Measurements from ENCODE around the gene HDAC9.

DNA sequence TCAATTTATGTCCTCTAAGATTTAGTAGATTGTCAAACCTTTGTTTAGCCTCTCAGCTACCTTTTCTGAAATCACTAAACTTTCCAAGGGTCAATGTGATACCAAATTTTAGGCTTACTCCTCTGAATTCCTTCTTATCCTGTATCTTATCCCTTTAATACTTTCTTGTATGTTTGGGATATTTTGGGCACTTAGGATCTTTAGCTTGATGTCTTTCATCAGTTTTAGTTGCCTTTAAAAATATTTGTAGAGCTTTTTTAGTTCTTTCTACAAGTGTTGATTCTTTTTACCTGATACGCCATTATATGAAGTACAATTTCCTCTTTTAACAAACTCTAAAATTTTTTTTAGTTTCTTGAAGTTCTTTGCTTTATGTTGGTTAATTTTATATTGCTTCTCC, 30.7 kb upstream of the HDAC9 start:
- no peak for TF ChIP-seq POLR2A (IDR thresholded peaks at IDR 0.05)
- TF ChIP-seq, protein P1, sequence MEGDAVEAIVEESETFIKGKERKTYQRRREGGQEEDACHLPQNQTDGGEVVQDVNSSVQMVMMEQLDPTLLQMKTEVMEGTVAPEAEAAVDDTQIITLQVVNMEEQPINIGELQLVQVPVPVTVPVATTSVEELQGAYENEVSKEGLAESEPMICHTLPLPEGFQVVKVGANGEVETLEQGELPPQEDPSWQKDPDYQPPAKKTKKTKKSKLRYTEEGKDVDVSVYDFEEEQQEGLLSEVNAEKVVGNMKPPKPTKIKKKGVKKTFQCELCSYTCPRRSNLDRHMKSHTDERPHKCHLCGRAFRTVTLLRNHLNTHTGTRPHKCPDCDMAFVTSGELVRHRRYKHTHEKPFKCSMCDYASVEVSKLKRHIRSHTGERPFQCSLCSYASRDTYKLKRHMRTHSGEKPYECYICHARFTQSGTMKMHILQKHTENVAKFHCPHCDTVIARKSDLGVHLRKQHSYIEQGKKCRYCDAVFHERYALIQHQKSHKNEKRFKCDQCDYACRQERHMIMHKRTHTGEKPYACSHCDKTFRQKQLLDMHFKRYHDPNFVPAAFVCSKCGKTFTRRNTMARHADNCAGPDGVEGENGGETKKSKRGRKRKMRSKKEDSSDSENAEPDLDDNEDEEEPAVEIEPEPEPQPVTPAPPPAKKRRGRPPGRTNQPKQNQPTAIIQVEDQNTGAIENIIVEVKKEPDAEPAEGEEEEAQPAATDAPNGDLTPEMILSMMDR (IDR thresholded peaks at IDR 0.05): no peak
